ENCODE measurements around the gene C2CD4C.
"Not testable (repeated sequence)": the region's sequence is repeated elsewhere in the genome, so short reads cannot be mapped to it uniquely, and the experiment has no call there.

Gene C2CD4C

GRCh38 chr19:438416-438958, 29.5 kb upstream of the C2CD4C start:
- DNase-seq (ENCODE audit: low read depth in 2 of 2): no peak

GRCh38 chr19:437041-437440, 28.1 kb upstream of the C2CD4C start:
- DNase-seq (ENCODE audit: low read depth in 2 of 2): no peak

- no peak for DNase-seq (ENCODE audit: low read depth in 2 of 2)
Observed at GRCh38 chr19:436413-436950, 27.5 kb upstream of the C2CD4C start.

- no peak for DNase-seq (ENCODE audit: low read depth in 2 of 2)
Observed at GRCh38 chr19:435707-436412, 26.9 kb upstream of the C2CD4C start.

GRCh38 chr19:435056-435706, 26.2 kb upstream of the C2CD4C start:
- DNase-seq (ENCODE audit: low read depth in 2 of 2): no peak

GRCh38 chr19:434152-434960, 25.4 kb upstream of the C2CD4C start:
- DNase-seq (ENCODE audit: low read depth in 2 of 2): no peak

GRCh38 chr19:430701-431100, 21.8 kb upstream of the C2CD4C start:
- DNase-seq (ENCODE audit: low read depth in 2 of 2): no peak

GRCh38 chr19:428149-428548, 19.2 kb upstream of the C2CD4C start:
- DNase-seq (ENCODE audit: low read depth in 2 of 2): no peak

- DNase-seq (ENCODE audit: low read depth in 2 of 2): not testable (repeated sequence)
Observed at GRCh38 chr19:427675-428074, 18.7 kb upstream of the C2CD4C start.

GRCh38 chr19:426725-427445, 17.9 kb upstream of the C2CD4C start:
- DNase-seq (ENCODE audit: low read depth in 2 of 2): no peak

GRCh38 chr19:425056-425455, 16.1 kb upstream of the C2CD4C start:
- no peak for DNase-seq (ENCODE audit: low read depth in 2 of 2)

GRCh38 chr19:424546-424945, 15.6 kb upstream of the C2CD4C start:
- DNase-seq (ENCODE audit: low read depth in 2 of 2): no peak

- DNase-seq (ENCODE audit: low read depth in 2 of 2): no peak
Observed at GRCh38 chr19:423691-424466, 14.9 kb upstream of the C2CD4C start.

- not testable (repeated sequence) for DNase-seq (ENCODE audit: low read depth in 2 of 2)
Observed at GRCh38 chr19:422917-423226, 13.9 kb upstream of the C2CD4C start.

GRCh38 chr19:422213-422916, 13.4 kb upstream of the C2CD4C start:
- no peak for DNase-seq (ENCODE audit: low read depth in 2 of 2)

GRCh38 chr19:419721-420515, 11.0 kb upstream of the C2CD4C start:
- DNase-seq (ENCODE audit: low read depth in 2 of 2): no peak

- no peak for DNase-seq (ENCODE audit: low read depth in 2 of 2)
Observed at GRCh38 chr19:418761-419671, 10.1 kb upstream of the C2CD4C start.

- no peak for DNase-seq (ENCODE audit: low read depth in 2 of 2)
Observed at GRCh38 chr19:416416-416815, 7.5 kb upstream of the C2CD4C start.

All from stimulated activated CD4-positive, alpha-beta T cell treated with anti-CD3 and anti-CD28 coated beads, Interleukin-1b, Interleukin-23, amount 100 ng/mL, for 1 hour (primary cell).